ENCODE results near the gene CHRNG. TPM values are rescaled to one million over a fixed set of nuclear protein-coding genes. Genes with fewer than 3 reads are reported as not detected.
A peak's percentile ranks its signal among the peaks of the same experiment; 100 is the strongest.

CHRNG gene
- total RNA-seq, 4 donors from 2014 or later, result not detected

DNA sequence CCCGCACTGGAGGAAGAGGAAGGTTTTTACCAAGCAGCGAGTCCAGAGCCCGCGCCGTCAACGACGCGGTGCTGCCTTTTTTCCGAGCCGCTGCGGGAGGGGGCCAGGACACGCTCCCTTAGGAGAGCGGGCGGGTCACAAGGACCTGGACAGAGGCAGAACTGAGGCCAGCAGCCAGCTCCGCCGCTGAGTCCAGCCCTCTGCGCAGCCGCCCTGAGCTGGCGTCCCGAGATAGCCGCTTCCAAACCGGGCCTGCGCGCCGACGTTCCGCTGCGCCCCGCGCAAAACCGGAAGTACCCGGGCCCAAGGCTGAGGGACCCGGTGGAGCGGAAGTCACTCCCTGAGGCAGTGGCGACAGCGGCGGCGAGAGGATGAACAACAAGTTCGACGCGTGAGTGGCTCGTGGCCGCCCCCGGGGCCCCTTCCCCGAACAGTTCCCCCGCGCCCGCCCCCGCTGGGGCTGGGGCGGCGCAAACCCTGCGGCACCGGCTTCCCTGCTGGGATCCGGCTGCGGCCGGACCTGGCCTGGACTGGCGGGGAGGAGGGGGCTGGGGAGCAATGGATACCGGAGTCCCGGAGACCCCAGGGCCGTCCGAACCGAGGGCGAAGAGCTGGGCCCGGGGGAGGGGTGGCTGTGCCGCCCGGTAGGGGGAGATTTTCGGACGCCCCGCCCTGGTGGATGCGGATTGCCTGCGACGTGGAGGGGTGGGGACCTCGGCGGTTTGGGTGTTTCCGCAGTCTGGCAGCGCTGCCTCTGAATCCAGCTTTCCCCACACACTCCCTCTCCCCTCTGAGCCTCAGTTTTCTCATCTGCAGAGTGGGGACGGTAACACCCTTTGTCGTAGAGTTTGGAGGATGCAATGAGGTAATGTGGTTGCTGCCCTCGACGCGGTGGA, 11.1 kb downstream of the CHRNG start, which contains the start of the genes EIF4E2 and TIGD1:
TSS of gene EIF4E2 (plus strand) at position 336 of the 896 bp plus-strand sequence. CDS start at position 372, 36 bp downstream.
TSS of gene TIGD1 (minus strand) at position 204 of the 896 bp plus-strand sequence. CDS start 675 bp downstream, outside the sequence.
- ATAC-seq, result peak; percentile 97
- H3K4me3 ChIP-seq, result peak within 1 kb of the TSS; percentile 77 to 100
- H3K36me3 ChIP-seq, result peaks cover 0 to 34% of the 10 kb centered on the region in 2 donors
- no peaks in the 10 kb centered on the region for H3K27me3 ChIP-seq
- no peaks in the 10 kb centered on the region for H3K9me3 ChIP-seq
- TF ChIP-seq, protein P1, sequence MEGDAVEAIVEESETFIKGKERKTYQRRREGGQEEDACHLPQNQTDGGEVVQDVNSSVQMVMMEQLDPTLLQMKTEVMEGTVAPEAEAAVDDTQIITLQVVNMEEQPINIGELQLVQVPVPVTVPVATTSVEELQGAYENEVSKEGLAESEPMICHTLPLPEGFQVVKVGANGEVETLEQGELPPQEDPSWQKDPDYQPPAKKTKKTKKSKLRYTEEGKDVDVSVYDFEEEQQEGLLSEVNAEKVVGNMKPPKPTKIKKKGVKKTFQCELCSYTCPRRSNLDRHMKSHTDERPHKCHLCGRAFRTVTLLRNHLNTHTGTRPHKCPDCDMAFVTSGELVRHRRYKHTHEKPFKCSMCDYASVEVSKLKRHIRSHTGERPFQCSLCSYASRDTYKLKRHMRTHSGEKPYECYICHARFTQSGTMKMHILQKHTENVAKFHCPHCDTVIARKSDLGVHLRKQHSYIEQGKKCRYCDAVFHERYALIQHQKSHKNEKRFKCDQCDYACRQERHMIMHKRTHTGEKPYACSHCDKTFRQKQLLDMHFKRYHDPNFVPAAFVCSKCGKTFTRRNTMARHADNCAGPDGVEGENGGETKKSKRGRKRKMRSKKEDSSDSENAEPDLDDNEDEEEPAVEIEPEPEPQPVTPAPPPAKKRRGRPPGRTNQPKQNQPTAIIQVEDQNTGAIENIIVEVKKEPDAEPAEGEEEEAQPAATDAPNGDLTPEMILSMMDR (IDR thresholded peaks at IDR 0.05), result peak in 3 of 4 experiments; percentile 49 to 56 (median 50)
- TF ChIP-seq POLR2A (IDR thresholded peaks at IDR 0.05) (peak; percentile 63 to 84), POLR2AphosphoS5 (IDR thresholded peaks at IDR 0.05) (peak; percentile 78), EP300 (IDR thresholded peaks at IDR 0.05) (no peak)
- 0 to 1% methylated on average over 7 to 19 of the region's 81 CpGs for WGBS, 2 donors (ENCODE audit: low coverage in 1 of 2)
- peaks cover 4 to 50% (median 11%) of the 10 kb centered on the region in 3 donors for H3K4me1 ChIP-seq
- H3K27ac ChIP-seq, result peak within 1 kb of the TSS; percentile 92 to 100 (median 96)

DNA sequence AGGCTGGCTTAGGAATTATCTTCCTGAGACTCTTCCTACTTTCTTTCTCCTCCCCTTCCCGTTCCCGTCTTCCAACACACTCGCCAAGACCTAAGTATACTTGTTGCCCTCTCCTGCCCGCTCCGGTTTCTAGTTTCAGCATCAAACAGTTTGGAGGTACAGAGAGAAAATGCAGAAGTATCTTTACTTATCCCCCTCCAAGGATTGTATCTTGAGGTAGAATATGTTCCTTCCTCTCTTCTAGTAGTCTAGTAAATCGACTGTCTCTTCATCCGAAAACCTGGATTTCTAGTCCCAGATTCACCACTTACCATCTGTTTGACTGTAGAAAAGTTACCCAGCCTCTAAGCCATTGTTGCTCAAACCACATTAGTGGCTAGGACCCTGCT, 11.8 kb downstream of the CHRNG start:
- ATAC-seq, result no peak
- H3K36me3 ChIP-seq, result peaks cover 0 to 36% of the 10 kb centered on the region in 2 donors
- TF ChIP-seq EP300 (IDR thresholded peaks at IDR 0.05) (no peak), POLR2A (IDR thresholded peaks at IDR 0.05) (no peak)
- TF ChIP-seq, protein P1 (IDR thresholded peaks at IDR 0.05), result no peak
- no peaks in the 10 kb centered on the region for H3K27me3 ChIP-seq
- peaks cover 4 to 50% (median 11%) of the 10 kb centered on the region in 3 donors for H3K4me1 ChIP-seq
- H3K27ac ChIP-seq, result peak overlapping the region; percentile 92 to 100 (median 96)
- H3K9me3 ChIP-seq, result no peaks in the 10 kb centered on the region
- 6 to 9% methylated on average over 5 to 7 of the region's 7 CpGs for WGBS, 2 donors (ENCODE audit: low coverage in 1 of 2)
- H3K4me3 ChIP-seq, result peak overlapping the region; percentile 77 to 100

DNA sequence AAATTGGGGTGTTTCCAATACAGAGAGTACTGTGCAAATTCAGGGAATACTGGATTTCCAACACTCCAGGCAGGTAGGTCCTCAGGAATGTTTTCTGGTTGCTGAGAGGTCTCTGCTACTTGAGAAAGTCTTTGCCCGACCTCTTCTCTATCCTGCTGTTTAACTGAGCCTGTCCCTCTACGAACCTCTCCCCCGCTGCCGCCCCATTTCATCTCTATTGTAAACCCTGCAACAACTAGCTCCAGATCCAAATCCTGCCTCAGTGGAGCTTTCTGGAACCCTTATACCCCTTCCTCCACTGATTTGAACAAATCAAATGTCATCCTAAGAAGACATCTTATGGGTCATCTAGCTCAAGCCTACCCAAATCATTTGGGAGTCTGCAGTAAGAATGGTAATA, 12.3 kb downstream of the CHRNG start:
- Histone ChIP-seq H3K36me3 (peaks cover 0 to 38% of the 10 kb centered on the region in 2 donors), H3K4me1 (peaks cover 4 to 50% (median 11%) of the 10 kb centered on the region in 3 donors), H3K9me3 (no peaks in the 10 kb centered on the region), H3K27ac (peak overlapping the region in 1 of 4 donors; percentile 97), H3K4me3 (peak overlapping the region; percentile 77 to 100), H3K27me3 (no peaks in the 10 kb centered on the region)
- WGBS, 2 donors (ENCODE audit: low coverage in 1 of 2), result 82 to 94% methylated on average over 4 of the region's 4 CpGs
- TF ChIP-seq EP300 (IDR thresholded peaks at IDR 0.05) (no peak), POLR2AphosphoS5 (IDR thresholded peaks at IDR 0.05) (no peak), POLR2A (IDR thresholded peaks at IDR 0.05) (no peak)
- TF ChIP-seq, protein P1 (IDR thresholded peaks at IDR 0.05), result no peak
- no peak for ATAC-seq

DNA sequence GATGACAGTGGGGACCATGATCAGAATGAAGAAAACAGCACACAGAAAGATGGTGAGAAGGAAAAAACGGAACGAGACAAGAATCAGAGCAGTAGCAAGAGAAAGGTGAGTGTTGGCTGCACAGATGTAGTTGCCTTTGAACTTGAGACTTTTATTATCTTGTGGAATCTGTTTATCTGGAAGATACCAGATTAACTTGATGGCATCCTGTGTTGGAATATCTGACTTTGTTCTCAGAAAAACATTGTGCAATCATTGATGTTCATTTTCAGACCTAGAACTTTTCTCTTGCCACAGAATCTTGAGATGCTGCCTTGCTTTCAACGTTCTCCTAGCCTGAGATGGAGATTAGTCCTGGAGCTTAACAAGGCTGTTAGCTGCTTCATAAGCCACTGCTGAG, 16.9 kb downstream of the CHRNG start:
- Histone ChIP-seq H3K9me3 (no peaks in the 10 kb centered on the region), H3K4me3 (no peak overlapping the region), H3K27me3 (no peaks in the 10 kb centered on the region), H3K36me3 (peaks cover 3 to 76% of the 10 kb centered on the region in 2 donors), H3K4me1 (peaks cover 3 to 34% (median 10%) of the 10 kb centered on the region in 3 donors), H3K27ac (no peak overlapping the region)
- WGBS, 2 donors (ENCODE audit: low coverage in 1 of 2), result 58 to 90% methylated on average over 2 to 3 of the region's 3 CpGs
- ATAC-seq, result no peak
- TF ChIP-seq POLR2A (IDR thresholded peaks at IDR 0.05) (no peak), EP300 (IDR thresholded peaks at IDR 0.05) (no peak), POLR2AphosphoS5 (IDR thresholded peaks at IDR 0.05) (no peak)
- TF ChIP-seq, protein P1 (IDR thresholded peaks at IDR 0.05), result no peak
